Measurements from ENCODE around the gene OBSCN.

Gene OBSCN

DNA sequence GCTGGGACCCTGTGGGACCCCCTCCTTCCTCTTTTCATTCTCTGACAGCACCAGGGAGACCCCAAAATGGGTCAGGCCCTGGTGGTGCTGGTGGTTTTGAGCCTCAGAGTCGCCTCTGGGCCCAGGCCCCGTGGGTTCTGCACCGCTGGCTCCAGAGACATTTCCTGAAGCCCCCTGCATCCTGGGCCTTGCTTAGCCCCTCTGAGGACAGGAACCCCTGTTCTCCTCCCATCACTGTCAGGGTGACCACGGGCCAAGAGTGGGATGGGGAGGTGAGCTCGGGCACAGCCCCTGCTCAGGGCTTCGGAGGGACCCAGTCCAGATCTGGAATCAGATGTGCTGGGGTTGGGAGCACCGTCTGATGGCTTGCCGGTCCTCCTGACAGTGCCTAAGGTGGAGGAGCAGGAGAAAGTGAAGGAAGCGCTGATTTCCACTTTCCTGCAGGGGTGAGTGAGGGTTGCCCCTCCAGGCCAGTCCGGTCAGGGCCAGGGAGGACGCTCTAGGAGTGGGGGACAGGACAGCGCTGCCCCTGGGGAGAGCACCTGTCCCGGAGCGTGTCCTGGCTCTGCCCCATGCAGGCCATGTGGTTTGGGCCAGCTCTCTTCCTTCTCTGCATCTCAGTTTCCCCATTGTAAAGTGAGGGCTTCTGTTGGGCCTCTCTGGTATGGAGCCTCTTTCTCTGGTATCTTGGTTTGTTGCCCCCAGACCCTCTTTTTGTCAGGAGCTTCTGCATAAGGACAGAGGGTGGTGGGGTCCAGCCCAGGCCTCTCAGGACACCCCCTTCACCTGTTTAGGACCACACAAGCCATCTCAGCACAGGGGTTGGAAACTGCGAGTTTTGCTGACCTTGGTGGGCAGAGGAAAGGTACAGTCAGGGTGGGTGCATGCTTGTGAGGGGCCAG lies 127.8 kb downstream of the OBSCN start:
- Mint-ChIP-seq H3K4me1 (no peaks in the 10 kb centered on the region), H3K27me3 (no peaks in the 10 kb centered on the region), H3K36me3 (peaks cover 10% of the 10 kb centered on the region), H3K27ac (no peak overlapping the region), H3K4me3 (no peak overlapping the region), H3K9me3 (no peaks in the 10 kb centered on the region)
- no peak for ATAC-seq

DNA sequence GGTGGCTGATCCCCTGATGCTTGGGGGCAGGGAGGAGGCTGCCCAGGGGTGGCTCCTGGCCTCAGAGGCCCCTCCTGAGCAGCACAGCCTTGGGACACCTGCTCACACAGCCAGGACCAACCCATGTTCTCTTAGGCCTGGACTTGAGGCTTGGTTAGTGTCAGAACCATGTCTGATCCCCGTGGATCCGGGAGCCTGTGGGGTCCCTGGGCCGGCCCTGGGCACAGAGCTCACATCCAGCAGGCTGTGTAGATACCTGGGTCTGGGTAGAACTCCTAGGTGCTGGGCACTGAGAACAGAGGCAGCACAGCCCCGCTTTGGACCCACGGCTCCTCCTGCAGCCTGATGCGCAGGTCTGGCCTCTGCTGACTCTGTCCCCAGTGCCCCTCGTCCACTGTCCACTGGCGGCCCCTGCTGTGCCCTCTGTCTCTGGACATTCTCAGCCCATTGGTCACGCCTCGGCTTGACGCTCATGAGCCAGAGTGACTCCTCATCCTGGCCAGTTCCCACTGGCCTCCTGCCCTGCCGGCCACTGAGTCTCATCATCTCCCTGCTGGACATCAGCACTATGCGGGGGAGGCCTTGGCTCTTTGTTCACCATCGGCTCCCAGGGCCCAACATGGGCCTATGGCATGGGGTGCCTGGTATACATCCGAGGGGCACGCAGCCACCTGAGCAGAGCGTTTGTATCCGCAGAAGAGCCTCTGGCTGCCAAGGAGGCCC lies 128.6 kb downstream of the OBSCN start:
- no peak for ATAC-seq
- Mint-ChIP-seq H3K36me3 (peaks cover 10% of the 10 kb centered on the region), H3K4me1 (no peaks in the 10 kb centered on the region), H3K27me3 (no peaks in the 10 kb centered on the region), H3K4me3 (no peak overlapping the region), H3K27ac (no peak overlapping the region), H3K9me3 (no peaks in the 10 kb centered on the region)

DNA sequence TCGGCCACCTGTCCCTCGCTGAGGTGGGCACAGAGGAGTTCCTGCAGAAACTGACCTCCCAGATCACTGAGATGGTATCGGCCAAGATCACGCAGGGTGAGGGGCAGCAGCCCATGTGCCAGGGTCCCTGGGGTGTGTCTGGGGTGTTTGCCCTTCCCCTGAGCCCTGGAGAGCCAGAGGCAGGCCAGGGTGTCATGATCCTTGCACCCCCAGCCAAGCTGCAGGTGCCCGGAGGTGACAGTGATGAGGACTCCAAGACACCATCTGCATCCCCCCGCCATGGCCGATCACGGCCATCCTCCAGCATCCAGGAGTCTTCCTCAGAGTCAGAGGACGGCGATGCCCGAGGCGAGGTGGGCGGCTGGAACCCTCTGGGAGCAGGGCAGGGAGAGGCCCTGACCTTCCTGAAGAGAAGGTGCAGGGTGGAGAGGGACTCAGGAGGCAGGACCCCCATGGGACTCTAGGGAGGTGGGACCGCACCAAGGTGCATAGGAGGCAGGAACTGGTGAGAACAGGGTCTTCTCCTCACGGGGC lies 129.3 kb downstream of the OBSCN start:
- Mint-ChIP-seq H3K4me3 (no peak overlapping the region), H3K36me3 (peaks cover 10% of the 10 kb centered on the region), H3K27me3 (no peaks in the 10 kb centered on the region), H3K4me1 (no peaks in the 10 kb centered on the region), H3K27ac (no peak overlapping the region), H3K9me3 (no peaks in the 10 kb centered on the region)
- ATAC-seq: no peak

DNA sequence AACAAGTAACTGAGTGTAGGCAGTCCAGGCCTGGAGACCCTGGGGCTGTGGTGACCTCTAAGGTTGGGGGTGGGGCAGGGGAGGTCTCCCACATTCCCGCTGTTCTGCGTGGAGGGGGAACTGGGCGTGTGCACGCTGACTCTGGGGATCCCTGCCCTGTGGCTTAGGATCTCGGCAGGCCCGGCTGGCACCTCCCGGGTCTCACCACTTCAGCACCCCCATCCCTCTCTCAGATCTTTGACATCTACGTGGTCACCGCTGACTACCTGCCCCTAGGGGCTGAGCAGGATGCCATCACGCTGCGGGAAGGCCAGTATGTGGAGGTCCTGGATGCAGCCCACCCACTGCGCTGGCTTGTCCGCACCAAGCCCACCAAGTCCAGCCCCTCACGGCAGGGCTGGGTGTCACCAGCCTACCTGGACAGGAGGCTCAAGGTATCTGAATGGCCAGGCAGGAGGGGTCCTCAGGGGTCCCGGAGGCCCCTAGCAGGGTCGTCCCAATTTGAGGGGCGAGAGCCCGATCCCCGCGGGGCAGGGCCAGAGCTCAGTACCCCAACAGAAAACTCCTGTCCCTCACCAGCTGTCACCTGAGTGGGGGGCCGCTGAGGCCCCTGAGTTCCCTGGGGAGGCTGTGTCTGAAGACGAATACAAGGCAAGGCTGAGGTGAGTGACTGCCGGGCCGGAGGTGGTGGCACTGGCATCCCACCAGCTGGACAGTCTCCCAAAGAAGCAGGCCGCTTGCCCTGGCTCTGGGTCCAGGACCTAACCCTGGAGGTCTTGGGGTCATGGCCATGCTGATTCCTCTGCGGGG lies 130.1 kb downstream of the OBSCN start:
- no peak overlapping the region for H3K4me3 Mint-ChIP-seq
- H3K36me3 Mint-ChIP-seq: peaks cover 10% of the 10 kb centered on the region
- no peak for ATAC-seq
- no peaks in the 10 kb centered on the region for H3K27me3 Mint-ChIP-seq
- H3K9me3 Mint-ChIP-seq: no peaks in the 10 kb centered on the region
- H3K27ac Mint-ChIP-seq: no peak overlapping the region
- H3K4me1 Mint-ChIP-seq: no peaks in the 10 kb centered on the region

DNA sequence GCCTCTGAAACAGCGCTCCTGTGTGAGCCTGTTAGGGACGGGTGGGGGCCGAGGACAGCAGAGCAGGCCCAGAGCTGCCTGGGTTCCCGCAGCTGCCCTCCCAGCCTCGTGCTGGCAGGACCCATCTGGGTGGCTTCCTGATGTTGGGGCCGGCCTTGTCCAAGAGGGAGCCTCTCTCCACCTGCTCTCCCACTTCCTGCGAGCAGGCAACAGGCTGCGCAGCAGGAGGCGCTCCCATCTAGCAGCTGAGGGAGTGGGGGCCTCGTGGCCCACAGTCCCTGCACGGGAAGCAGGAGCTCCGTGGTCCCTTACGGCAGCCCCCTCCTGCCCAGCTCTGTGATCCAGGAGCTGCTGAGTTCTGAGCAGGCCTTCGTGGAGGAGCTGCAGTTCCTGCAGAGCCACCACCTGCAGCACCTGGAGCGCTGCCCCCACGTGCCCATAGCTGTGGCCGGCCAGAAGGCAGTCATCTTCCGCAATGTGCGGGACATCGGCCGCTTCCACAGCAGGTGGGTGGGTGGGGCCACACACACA lies 130.7 kb downstream of the OBSCN start:
- no peak overlapping the region for H3K27ac Mint-ChIP-seq
- H3K36me3 Mint-ChIP-seq: peaks cover 8% of the 10 kb centered on the region
- H3K4me1 Mint-ChIP-seq: no peaks in the 10 kb centered on the region
- H3K27me3 Mint-ChIP-seq: no peaks in the 10 kb centered on the region
- no peak for ATAC-seq
- H3K9me3 Mint-ChIP-seq: peaks cover under 1% of the 10 kb centered on the region
- H3K4me3 Mint-ChIP-seq: no peak overlapping the region

DNA sequence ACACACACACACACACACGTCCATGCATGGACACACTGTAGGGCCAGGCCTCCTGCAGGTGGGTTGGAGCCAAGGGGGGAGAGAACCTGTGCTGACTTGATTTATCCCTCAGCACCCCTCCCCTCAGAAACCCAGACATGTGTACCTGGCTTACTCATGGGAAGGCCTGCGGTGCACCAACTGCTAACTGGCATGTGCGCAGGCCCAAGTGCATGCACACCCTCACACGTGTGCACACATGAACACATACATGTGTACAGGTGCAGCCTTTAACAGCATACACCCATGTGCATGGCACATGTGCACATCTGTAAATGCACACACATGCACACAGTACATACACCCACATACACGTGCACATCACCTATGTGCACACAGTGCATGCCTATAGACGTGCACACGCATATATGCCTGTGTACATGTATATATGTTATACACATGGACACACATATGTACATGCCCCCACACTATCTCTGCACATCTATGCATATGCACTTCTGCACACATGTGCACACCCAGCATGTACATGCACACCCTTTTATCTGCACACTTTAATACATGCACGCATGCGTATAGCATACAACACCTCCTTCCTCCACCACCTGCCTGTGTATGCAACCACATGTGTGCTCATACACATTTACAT lies 131.3 kb downstream of the OBSCN start:
- Mint-ChIP-seq H3K4me1 (no peaks in the 10 kb centered on the region), H3K27ac (no peak overlapping the region), H3K36me3 (peaks cover 5% of the 10 kb centered on the region), H3K9me3 (peaks cover 4% of the 10 kb centered on the region), H3K27me3 (no peaks in the 10 kb centered on the region), H3K4me3 (no peak overlapping the region)
- no peak for ATAC-seq

DNA sequence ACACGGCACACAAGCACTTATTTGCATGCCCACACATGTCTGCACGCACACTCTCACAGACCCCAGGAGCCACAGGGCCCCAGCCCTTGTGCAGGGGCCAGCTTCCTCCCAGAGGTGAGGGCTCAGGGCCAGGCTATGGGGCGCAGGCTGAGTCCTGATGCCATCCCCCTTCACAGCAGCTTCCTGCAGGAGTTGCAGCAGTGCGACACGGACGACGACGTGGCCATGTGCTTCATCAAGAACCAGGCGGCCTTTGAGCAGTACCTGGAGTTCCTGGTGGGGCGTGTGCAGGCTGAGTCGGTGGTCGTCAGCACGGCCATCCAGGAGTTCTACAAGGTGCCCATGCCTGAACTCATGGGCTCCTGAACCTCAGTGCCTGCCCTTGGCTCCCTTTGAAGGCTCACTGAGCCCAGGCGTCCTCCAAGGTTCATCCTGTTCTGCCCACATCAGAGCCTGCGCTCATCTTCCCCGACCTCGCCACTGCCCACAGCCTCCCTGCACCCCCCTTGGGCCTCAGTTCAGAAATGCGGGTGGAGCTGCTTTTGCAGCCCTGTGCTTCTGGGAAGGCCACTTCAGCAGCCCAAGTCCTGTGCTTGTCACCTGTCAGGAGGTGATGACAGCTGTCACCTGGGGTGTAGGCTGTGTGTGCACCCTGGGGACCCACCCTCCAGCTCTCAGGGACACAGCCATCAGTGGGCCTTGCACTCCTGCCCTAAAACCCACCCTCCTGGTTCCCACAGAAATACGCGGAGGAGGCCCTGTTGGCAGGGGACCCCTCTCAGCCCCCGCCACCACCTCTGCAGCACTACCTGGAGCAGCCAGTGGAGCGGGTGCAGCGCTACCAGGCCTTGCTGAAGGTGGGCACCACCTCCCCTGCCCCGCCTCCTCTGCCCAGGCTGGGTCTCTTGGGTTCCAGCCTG lies 132.2 kb downstream of the OBSCN start:
- H3K27me3 Mint-ChIP-seq: no peaks in the 10 kb centered on the region
- no peaks in the 10 kb centered on the region for H3K4me1 Mint-ChIP-seq
- peaks cover 5% of the 10 kb centered on the region for H3K36me3 Mint-ChIP-seq
- no peak overlapping the region for H3K27ac Mint-ChIP-seq
- no peak for ATAC-seq
- H3K9me3 Mint-ChIP-seq: peaks cover 4% of the 10 kb centered on the region
- H3K4me3 Mint-ChIP-seq: no peak overlapping the region

DNA sequence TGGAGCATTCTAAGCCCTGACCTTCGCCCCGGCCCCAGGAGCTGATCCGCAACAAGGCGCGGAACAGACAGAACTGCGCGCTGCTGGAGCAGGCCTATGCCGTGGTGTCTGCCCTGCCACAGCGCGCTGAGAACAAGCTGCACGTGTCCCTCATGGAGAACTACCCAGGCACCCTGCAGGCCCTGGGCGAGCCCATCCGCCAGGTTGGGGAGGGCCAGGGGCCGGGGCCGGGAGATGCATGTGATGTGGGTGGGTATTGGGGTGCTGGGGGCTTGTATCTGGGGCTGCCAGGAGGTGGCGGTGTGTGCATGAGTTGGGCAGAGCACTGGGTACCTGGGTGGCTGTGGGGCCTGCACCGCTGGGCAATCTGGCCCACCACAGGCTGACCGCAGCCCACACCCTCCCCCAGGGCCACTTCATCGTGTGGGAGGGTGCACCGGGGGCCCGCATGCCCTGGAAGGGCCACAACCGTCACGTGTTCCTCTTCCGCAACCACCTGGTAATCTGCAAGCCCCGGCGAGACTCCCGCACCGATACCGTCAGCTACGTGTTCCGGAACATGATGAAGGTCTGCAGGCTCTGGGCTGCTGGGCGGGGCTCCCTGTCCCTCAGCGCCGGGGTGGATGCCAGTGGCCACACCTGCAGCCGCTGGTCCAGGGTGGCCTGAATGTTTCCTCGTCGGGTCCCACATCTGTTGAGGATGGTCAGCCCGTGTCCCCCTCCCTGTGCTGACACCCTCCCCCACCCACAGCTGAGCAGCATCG lies 133.0 kb downstream of the OBSCN start:
- no peak overlapping the region for H3K4me3 Mint-ChIP-seq
- H3K27me3 Mint-ChIP-seq: no peaks in the 10 kb centered on the region

DNA sequence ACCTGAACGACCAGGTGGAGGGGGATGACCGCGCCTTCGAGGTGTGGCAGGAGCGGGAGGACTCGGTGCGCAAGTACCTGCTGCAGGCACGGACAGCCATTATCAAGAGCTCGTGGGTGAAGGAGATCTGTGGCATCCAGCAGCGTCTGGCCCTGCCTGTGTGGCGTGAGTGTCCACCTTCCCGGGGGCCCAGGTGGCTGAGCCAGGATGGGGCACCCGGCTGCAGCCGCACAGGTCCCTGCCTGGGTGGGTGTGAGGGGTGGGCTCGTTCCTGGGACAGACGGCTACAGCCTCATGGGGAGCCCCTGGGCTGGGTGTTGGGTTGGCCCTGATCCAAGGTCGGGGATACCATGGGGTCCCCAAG lies 133.6 kb downstream of the OBSCN start:
- Mint-ChIP-seq H3K4me1 (no peaks in the 10 kb centered on the region), H3K4me3 (no peak overlapping the region), H3K27me3 (no peaks in the 10 kb centered on the region), H3K36me3 (peaks cover 5% of the 10 kb centered on the region), H3K27ac (no peak overlapping the region), H3K9me3 (peaks cover 4% of the 10 kb centered on the region)
- no peak for ATAC-seq

More for the DNA sequence above, 133.0 kb downstream of the OBSCN start:
- Mint-ChIP-seq H3K4me1 (no peaks in the 10 kb centered on the region), H3K36me3 (peaks cover 5% of the 10 kb centered on the region), H3K27ac (no peak overlapping the region), H3K9me3 (peaks cover 4% of the 10 kb centered on the region)
- ATAC-seq: no peak

DNA sequence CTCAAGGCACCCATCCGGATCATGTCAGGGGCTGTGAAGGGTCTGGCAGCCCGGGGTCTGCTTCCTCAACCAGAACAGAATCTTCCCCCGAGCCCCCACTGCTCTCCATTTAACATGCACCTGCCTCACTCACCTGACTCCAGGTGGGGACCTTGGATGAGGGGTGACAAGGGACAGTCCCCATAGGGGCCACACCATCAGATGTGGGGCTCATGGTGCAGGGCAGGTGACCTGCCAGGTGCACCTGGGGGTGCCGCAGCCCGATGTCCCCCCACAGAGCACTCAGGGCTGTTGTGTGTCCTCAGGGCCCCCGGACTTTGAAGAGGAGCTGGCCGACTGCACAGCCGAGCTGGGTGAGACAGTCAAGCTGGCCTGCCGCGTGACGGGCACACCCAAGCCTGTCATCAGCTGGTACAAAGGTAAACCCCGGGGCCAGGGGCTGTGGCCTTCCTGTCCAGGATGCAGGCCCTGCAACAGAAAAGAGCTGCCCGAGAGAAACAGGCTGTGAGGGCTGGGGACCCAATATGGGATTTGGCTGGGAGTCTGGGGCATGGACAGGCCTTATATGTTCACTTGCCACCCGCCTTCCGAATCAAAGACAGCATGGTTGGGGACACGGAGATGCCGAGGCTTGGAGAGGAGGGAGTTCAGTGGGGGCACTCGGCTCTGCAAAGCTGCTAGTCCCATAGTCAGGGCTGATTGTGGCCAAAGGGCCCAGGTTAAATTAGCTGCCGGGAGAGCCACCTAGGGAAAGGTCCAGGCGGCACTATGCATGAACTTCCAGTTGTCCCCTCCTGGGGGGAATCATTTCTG lies 134.2 kb downstream of the OBSCN start:
- Mint-ChIP-seq H3K4me1 (no peaks in the 10 kb centered on the region), H3K36me3 (peaks cover 5% of the 10 kb centered on the region)

DNA sequence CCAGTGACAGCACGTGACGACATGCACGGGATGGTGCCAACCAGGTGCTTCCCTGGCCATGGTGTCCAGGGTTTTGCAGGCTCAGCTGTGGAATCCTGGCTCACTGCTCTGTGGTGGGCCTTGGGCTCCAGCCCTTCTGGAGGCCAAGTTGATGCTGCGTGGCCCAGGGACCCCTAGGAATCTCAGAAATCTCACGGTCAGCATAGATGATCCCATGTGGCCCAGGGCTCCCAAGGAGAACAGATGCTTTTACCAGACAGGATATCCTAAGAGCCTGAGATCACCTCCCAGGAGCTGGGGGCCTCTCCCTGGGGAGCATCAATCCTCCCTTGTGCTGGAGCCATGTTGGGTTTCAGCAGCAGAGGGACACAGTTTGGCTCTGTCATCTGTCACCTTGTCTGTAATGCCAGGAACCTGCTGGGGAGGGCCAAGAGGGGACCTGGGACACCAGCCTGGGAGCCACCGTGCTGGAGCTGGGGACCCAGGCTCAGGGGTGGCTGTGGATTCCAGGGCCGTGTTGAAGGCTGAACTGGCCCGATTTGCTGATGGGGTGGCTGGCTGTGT lies 134.9 kb downstream of the OBSCN start:
- no peak for ATAC-seq
- Mint-ChIP-seq H3K27ac (no peak overlapping the region), H3K36me3 (peaks cover 5% of the 10 kb centered on the region), H3K4me1 (no peaks in the 10 kb centered on the region), H3K9me3 (peaks cover 4% of the 10 kb centered on the region), H3K4me3 (no peak overlapping the region), H3K27me3 (no peaks in the 10 kb centered on the region)

More for the DNA sequence above, 134.2 kb downstream of the OBSCN start:
- Mint-ChIP-seq H3K9me3 (peaks cover 4% of the 10 kb centered on the region), H3K27me3 (no peaks in the 10 kb centered on the region), H3K27ac (no peak overlapping the region), H3K4me3 (no peak overlapping the region)
- no peak for ATAC-seq

DNA sequence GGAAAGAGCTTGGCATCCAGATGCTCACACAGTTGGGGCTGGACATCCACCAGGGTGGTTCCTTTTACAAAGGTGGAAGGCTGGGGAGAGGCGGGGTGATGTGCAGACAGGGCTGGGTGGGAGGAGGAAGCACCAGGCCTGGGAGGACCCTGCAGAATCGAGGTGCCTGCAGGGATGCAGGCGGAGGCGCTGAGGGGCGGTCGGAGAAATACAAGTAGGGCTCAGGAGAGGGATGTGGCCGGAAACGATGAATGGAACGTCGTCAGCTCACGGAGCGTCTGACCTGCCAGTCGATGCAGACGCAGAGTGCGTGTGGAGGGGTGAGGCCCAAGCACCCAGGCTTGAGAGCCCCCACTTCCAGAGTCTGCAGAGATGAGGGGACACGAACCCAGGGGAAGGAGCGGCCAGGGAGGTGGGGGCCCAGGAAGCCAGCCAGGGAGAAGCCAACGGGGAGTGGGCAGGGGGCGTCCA lies 135.4 kb downstream of the OBSCN start:
- no peak for ATAC-seq

More for the DNA sequence above, 135.4 kb downstream of the OBSCN start:
- peaks cover 5% of the 10 kb centered on the region for H3K36me3 Mint-ChIP-seq
- no peak overlapping the region for H3K27ac Mint-ChIP-seq
- H3K9me3 Mint-ChIP-seq: peaks cover 4% of the 10 kb centered on the region
- no peak overlapping the region for H3K4me3 Mint-ChIP-seq
- H3K4me1 Mint-ChIP-seq: no peaks in the 10 kb centered on the region
- H3K27me3 Mint-ChIP-seq: no peaks in the 10 kb centered on the region

Data from stimulated activated memory B cell treated with anti-CD40 and anti-IgM and Interleukin-4, amounts not matched to agents 10 μg/mL and 1 μg/mL and 100 μg/mL, for 72 hours (primary cell).